GM21576 (cell line): ENCODE data around the gene LRRC74B.
"Not testable (repeated sequence)": the region's sequence is repeated elsewhere in the genome, so short reads cannot be mapped to it uniquely, and the experiment has no call there.

Experiments used
- ATAC-seq: cut with Tn5 transposase; IDR thresholded peaks from one replicate; pipeline ENCODE4 v1.9.1; 2021; ENCODE audit warnings: mild to moderate bottlenecking, moderate library complexity; ENCODE audit not compliant: unreplicated experiment

LRRC74B gene

GRCh38 chr22:21054046-21054713, 8.4 kb downstream of the LRRC74B start:
- ATAC-seq, result no peak

GRCh38 chr22:21054714-21055563, 9.2 kb downstream of the LRRC74B start:
- no peak for ATAC-seq

DNA sequence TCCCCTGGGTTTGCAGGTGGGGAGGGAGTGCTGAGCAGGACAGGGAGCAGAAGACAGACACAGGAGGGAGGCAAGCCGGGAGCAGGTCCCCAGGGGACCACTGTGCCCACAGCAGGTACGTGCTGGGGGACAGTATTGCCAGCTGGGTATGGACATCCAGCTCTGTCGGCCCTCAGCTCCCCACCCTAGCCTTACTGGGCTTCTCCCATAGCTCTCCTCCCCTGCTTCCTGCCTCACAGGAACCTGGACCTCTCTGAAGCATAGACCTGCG, 9.8 kb downstream of the LRRC74B start:
- no peak for ATAC-seq

GRCh38 chr22:21055880-21056319, 10.2 kb downstream of the LRRC74B start:
- ATAC-seq, result no peak

DNA sequence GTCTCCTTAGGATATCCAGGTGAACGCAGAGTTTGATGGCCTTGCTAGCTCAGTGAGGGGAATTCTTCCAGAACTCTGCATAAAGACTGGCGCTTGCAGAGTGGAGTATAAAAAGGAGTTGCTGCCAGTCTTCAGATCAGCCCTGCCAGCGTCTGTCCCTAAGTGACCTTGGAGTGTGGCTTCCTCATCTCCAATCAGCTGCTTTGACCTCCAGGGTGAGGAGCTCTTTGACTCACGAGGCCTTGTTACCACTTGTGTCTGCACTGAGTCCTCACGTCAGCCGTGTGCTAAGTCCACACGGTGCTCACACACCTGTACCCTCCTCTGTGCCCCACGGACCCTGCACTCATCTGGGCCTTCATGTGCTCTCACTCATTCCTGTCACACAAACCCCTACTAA, 14.6 kb downstream of the LRRC74B start:
- not testable (repeated sequence) for ATAC-seq

DNA sequence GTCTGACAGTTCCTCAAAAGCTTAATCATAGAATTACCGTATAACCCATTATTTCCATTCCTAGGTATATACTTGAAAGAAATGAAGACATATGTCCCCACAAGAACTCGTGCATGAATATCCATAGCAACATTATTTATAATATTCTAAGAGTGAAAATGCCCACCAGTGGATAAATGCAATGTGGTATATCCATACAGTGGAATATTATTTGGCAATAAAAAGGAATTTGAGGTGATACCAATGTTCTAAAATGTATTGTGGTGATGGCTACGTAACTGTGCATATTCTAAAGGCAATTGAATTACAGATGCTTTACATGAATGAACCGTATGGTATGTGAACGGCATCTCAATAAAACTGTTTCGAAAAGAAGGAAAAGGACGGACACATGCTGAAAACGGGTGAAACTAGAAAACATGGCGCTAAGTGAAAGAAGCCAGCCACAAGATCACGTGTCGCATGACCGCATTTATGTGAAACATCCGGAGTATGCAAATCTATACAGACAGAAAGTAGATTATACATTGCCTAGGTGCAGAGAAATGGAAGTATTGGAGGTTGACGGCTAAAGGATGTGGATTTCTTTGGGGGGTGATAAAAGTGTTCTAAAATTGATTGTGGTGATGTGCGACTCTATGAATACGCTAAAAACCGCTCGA, 16.0 kb downstream of the LRRC74B start:
- not testable (repeated sequence) for ATAC-seq

GRCh38 chr22:21064425-21064824, 18.7 kb downstream of the LRRC74B start:
- not testable (repeated sequence) for ATAC-seq

DNA sequence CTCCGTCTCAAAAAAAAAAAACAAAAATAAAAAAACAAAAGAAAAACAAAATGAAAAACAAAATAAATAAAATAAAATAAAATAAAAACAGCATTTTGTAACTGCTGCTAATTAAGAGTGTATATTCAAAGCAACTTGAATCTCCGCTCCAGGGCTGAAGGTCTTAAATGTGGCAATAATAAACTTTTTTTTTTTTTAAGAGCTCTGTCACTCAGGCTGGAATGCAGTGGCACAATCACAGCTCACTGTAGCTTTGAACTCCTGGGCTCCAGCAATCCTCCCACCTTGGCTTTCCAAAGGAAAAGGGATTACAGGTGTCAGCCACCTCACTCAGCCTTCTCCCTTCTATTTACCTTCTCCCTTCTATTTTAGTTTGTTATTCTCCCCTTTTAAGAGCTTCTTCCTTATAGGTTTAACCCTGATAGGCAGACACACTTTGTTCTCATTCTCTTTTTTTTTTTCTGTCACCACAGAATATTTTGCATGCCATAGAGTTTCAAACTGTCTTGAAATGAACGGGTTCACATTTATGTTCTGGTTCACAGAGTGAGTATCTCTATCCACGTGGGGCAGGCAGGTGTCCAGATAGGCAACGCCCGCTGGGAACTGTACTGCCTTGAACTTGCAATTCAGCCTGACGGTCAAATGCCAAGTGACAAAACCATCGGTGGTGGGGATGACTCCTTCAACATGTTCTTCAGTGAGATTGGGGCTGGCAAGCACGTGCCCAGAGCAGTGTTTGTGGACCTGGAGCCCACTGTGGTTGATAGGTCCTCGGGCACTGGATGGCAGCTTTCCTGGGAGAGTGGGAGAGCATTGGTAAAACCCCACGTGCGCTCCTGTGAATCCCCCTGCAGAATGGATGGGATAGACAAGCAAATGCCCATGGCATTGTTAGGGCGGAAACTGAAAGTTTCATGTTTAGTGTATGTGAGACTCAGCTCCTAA, 19.4 kb downstream of the LRRC74B start:
- no peak for ATAC-seq

DNA sequence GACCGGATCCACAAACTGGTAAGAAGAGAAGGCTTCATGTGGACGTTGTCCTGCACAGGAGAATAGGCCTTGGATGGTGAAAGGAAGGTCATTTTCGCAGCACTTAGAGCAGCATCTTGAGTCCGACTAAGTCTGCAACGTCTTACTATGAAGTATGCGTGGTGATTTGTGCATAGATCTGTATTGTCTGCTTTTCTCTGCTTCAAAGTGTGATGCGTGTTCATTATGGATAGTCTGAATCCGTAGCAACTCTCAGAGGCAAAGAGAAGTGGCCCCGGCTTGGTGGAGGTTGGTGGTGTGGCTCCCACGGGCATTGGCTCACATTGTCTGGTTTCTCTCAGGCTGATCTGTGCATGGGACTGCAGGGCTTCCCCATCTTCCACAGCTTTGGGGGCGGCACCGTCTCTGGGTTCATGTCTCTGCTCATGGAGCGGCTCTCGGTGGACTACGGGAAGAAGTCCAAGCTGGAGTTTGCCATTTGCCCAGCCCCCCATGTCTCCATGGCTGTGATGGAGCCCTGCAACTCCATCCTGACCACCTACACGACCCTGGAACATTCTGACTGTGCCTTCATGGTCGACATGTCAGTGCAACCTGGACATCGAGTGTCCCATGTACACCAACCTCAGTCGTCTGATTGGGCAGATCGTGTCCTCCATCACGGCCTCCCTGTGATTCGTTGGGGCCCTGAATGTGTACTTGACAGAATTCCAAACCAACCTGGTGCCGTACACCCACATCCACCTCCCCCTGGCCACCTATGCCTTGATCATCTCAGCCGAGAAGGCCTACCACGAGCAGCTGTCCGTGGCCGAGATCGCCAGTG, 21.5 kb downstream of the LRRC74B start:
- ATAC-seq, result no peak

- ATAC-seq, result no peak
Observed at GRCh38 chr22:21067901-21068680, 22.3 kb downstream of the LRRC74B start.

DNA sequence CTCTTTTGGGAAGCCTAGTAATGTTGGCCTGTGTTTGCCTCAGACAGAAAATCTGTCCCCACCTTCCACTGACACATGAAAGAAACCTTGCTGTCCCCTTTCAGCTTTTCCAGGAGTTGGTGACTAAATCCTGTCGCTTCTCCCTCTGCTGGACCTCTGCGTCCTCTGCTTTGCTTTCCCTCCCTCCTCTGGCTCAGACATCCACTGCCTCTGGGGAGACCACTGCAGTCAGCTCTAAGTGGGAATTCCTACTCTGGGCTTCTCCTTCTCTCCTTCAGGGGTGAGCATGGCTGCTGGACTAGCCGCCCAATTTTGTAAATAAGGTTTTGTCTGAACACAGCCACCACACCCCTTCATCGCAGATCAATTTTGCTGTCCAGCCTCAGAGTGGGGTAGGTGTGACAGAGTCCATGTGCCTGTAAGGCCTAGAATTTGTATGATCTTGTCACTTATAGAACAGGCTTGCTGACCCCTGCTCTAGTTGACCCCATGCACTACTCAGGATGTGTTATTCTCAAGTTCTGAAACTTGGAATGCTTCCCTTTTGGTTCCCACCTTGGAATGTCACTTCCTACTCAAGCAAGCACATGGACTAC, 23.0 kb downstream of the LRRC74B start:
- no peak for ATAC-seq

DNA sequence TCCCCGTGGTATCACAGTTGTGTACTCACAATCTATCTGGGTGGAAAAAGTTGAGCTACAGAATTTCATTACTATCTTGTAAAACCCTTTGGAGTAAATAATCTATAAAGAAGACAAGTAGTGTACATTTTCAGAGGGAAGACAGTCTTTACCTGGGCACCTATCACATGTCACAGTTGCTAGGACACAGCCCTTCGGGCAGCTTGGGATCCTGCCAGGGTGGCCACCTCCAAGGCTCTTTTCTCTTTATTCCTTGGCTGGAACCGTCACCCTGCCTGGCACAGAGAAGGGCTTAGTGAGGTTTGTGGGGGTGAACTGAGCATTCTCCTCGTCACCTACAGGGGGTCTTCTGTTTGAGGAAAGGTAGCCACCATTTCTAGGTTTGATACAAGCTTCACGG, 23.6 kb downstream of the LRRC74B start:
- ATAC-seq, result no peak

- ATAC-seq, result no peak
Observed at GRCh38 chr22:21070690-21071615, 25.2 kb downstream of the LRRC74B start.

DNA sequence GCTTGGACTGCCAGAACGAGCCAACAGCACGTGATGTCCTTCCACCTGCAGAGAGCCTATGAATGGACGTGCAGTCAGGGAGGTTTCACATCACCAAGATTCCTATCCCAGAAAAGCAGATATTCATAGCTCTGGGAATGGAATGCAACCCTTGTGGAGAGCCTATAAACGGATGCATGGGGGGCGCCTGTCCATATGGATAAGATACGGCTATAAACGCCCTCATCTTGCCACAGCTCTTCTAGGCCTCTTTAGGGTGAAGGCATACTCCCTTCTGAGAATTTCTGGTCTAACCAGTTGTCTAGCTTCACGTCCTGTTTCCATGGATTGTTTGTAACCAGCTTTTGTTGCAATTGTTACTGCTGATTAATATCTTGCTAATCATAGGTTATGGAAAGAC, 26.1 kb downstream of the LRRC74B start:
- not testable (repeated sequence) for ATAC-seq

- ATAC-seq, result no peak
Observed at GRCh38 chr22:21073023-21073422, 27.3 kb downstream of the LRRC74B start.

GRCh38 chr22:21073482-21073881, 27.7 kb downstream of the LRRC74B start:
- ATAC-seq, result no peak

- no peak for ATAC-seq
Observed at GRCh38 chr22:21074102-21074715, 28.5 kb downstream of the LRRC74B start.
